ENCODE data around the gene ZNF19. TPM values are rescaled to one million over a fixed set of nuclear protein-coding genes. Genes with fewer than 3 reads are reported as not detected.
A peak's percentile ranks its signal among the peaks of the same experiment; 100 is the strongest.

Gene ZNF19
- total RNA-seq, 4 donors from 2014 or later, result 11.6 to 39.8 (median 22.5) TPM

GRCh38 chr16:71491054-71491453, 1.9 kb upstream of the ZNF19 start:
- 55 to 58% methylated on average over 3 of the region's 3 CpGs for WGBS, 2 donors (ENCODE audit: low coverage in 1 of 2)
- in situ Hi-C loops (cut with MboI; ENCODE audit: low pct_ligation_motif_present in 1 of 4, low pct_unique_long_range_greater_than_20kb in 1 of 4, low sequenced_read_pairs in 3 of 4), result no loop called here
- DNase-seq, result no peak
- intact Hi-C loops (cut with DNase I; ENCODE audit: low total_unique reads), result no loop called here
- H3K36me3 ChIP-seq, result no peaks in the 10 kb centered on the region
- no peak for TF ChIP-seq POLR2AphosphoS5 (IDR thresholded peaks at IDR 0.05)
- no peaks in the 10 kb centered on the region for H3K27me3 ChIP-seq
- no peaks in the 10 kb centered on the region for H3K9me3 ChIP-seq
- no peak overlapping the region for H3K27ac ChIP-seq
- H3K4me3 ChIP-seq, result no peak overlapping the region
- H3K4me1 ChIP-seq, result no peaks in the 10 kb centered on the region

GRCh38 chr16:71490361-71490760, 1.2 kb upstream of the ZNF19 start:
- in situ Hi-C loops (cut with MboI; ENCODE audit: low pct_ligation_motif_present in 1 of 4, low pct_unique_long_range_greater_than_20kb in 1 of 4, low sequenced_read_pairs in 3 of 4) (no loop called here), intact Hi-C loops (cut with DNase I; ENCODE audit: low total_unique reads) (no loop called here)
- no peaks in the 10 kb centered on the region for H3K36me3 ChIP-seq
- H3K27me3 ChIP-seq, result no peaks in the 10 kb centered on the region
- H3K4me3 ChIP-seq, result no peak overlapping the region
- no peak for TF ChIP-seq CTCF (IDR thresholded peaks at IDR 0.05)
- TF ChIP-seq POLR2A (IDR thresholded peaks at IDR 0.05), result no peak
- TF ChIP-seq EP300 (IDR thresholded peaks at IDR 0.05; ENCODE audit: low read depth), result no peak
- no peak for TF ChIP-seq POLR2AphosphoS5 (IDR thresholded peaks at IDR 0.05)
- no peaks in the 10 kb centered on the region for H3K9me3 ChIP-seq
- no peaks in the 10 kb centered on the region for H3K4me1 ChIP-seq
- H3K27ac ChIP-seq, result no peak overlapping the region
- DNase-seq, result no peak

GRCh38 chr16:71484006-71484893, 4.9 kb downstream of the ZNF19 start:
- in situ Hi-C loops (cut with MboI; ENCODE audit: low pct_ligation_motif_present in 1 of 4, low pct_unique_long_range_greater_than_20kb in 1 of 4, low sequenced_read_pairs in 3 of 4) (no loop called here), intact Hi-C loops (cut with DNase I; ENCODE audit: low total_unique reads) (loop anchor here (1.0 to 5.0 kb wide), 2 partner anchors 22 to 323 kb away; partner anchors contain the start of genes AP1G1 and ZNF23)
- peak overlapping the region; percentile 79 to 91 (median 86) for H3K4me3 ChIP-seq
- H3K36me3 ChIP-seq, result no peaks in the 10 kb centered on the region
- TF ChIP-seq EP300 (IDR thresholded peaks at IDR 0.05; ENCODE audit: low read depth) (no peak), POLR2AphosphoS5 (IDR thresholded peaks at IDR 0.05) (peak; percentile 75 to 87 (median 85)), POLR2A (IDR thresholded peaks at IDR 0.05) (peak; percentile 81), CTCF (IDR thresholded peaks at IDR 0.05) (no peak)
- H3K9me3 ChIP-seq, result no peaks in the 10 kb centered on the region
- no peaks in the 10 kb centered on the region for H3K27me3 ChIP-seq
- peaks cover 0 to 9% (median 6%) of the 10 kb centered on the region in 4 donors for H3K4me1 ChIP-seq
- H3K27ac ChIP-seq, result peak overlapping the region; percentile 96 to 99 (median 98)
- WGBS, 2 donors (ENCODE audit: low coverage in 1 of 2), result 0 to 2% methylated on average over 8 to 38 of the region's 44 CpGs
- DNase-seq, result peak; percentile 89

- no peak for DNase-seq
- TF ChIP-seq POLR2A (IDR thresholded peaks at IDR 0.05) (no peak), EP300 (IDR thresholded peaks at IDR 0.05; ENCODE audit: low read depth) (no peak), POLR2AphosphoS5 (IDR thresholded peaks at IDR 0.05) (no peak), CTCF (IDR thresholded peaks at IDR 0.05) (no peak)
- Histone ChIP-seq H3K27ac (no peak overlapping the region), H3K27me3 (no peaks in the 10 kb centered on the region), H3K4me3 (no peak overlapping the region), H3K4me1 (peaks cover 0 to 9% (median 6%) of the 10 kb centered on the region in 4 donors), H3K36me3 (peaks cover 0 to 10% (median 4%) of the 10 kb centered on the region in 4 donors), H3K9me3 (no peaks in the 10 kb centered on the region)
- intact Hi-C loops (cut with DNase I; ENCODE audit: low total_unique reads) (loop anchor here (5.0 kb wide), 1 partner anchor 325 kb away; the partner anchor contains the start of gene AP1G1), in situ Hi-C loops (cut with MboI; ENCODE audit: low pct_ligation_motif_present in 1 of 4, low pct_unique_long_range_greater_than_20kb in 1 of 4, low sequenced_read_pairs in 3 of 4) (no loop called here)
- WGBS, 2 donors (ENCODE audit: low coverage in 1 of 2), result 89 to 92% methylated on average over 3 to 5 of the region's 5 CpGs
Observed at GRCh38 chr16:71482569-71482968, 6.6 kb downstream of the ZNF19 start.
